ENCODE results near the gene RAB17.

DNA sequence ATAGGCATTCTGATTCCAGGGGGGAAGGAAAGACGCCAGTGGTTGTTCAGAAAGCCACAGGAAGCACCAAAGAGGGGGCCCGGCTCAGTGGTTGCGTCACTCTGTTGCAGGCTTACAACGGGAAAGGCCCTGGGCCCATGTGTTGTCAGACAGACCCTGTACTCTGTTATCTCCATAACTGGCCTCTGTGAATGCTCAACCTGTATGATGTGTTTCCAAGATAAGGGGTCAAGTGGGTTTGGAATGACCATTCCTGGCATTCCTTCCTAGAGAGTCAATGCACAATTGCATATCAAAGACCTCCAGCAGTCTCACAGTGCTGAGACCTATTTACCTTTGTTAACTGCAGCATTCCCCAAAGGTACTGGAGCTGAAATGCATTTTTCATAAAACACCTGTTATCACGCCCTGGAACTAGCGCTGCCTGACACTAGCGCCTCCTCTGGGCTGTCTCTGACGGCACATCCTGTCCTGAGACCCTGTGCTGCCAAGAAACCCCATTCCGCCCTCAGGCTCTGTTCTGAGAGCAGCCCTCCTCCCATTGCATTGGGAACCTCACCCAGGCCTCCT is 23.7 kb upstream of the RAB17 start:
- TF ChIP-seq POLR2AphosphoS5 (IDR thresholded peaks at IDR 0.05; ENCODE audit: low read depth, low read length), result no peak
- TF ChIP-seq POLR2A (IDR thresholded peaks at IDR 0.05; ENCODE audit: low read depth, low read length), result no peak
- no peak for TF ChIP-seq TAF1 (IDR thresholded peaks at IDR 0.05; ENCODE audit: borderline replicate concordance, low read depth, low read length)
